ENCODE measurements around the gene MAPK7.

DNA sequence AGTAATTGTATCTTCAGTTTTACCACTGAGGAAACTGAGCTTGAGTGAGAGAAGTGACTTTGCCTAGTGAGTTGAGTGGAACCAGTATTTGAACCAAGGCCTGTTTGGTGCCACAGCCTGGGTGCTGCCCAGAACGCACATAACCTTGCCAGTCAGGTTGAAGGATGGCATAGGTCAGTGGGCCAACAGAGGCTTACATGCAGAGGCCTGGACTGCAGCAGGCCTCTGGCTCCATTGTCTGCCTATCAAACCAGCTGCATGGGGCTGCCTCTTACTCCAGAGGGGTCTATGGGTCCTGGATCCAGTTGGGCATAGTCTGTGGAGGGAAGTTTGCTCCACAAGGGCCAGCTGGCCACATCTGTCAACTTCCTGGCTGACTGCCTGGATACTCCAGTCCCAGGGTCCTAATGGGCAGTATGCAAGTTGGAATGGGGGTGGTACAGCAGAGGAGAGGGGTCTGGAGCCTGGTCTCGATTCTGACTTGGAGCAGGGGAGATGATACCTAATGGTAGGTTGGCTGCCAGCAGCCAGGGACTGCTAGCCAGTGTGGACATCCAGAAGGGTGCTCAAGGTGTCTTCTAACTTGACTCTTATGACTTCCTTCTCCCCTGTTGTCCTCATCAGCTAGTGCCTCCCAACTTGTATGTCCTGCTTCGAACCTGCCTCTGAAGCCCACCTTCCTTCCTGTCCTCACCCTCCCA is 21.6 kb downstream of the MAPK7 start:
- no peak for TF ChIP-seq POLR2A (IDR thresholded peaks at IDR 0.05)
- TF ChIP-seq, protein P1, sequence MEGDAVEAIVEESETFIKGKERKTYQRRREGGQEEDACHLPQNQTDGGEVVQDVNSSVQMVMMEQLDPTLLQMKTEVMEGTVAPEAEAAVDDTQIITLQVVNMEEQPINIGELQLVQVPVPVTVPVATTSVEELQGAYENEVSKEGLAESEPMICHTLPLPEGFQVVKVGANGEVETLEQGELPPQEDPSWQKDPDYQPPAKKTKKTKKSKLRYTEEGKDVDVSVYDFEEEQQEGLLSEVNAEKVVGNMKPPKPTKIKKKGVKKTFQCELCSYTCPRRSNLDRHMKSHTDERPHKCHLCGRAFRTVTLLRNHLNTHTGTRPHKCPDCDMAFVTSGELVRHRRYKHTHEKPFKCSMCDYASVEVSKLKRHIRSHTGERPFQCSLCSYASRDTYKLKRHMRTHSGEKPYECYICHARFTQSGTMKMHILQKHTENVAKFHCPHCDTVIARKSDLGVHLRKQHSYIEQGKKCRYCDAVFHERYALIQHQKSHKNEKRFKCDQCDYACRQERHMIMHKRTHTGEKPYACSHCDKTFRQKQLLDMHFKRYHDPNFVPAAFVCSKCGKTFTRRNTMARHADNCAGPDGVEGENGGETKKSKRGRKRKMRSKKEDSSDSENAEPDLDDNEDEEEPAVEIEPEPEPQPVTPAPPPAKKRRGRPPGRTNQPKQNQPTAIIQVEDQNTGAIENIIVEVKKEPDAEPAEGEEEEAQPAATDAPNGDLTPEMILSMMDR (IDR thresholded peaks at IDR 0.05) = no peak

Measured in lower leg skin (tissue), 3 donors.